Frontal cortex (tissue), 4 donors: ENCODE results near the gene HACD3. TPM values are rescaled to one million over a fixed set of nuclear protein-coding genes. Genes with fewer than 3 reads are reported as not detected.
"Not testable (repeated sequence)": the region's sequence is repeated elsewhere in the genome, so short reads cannot be mapped to it uniquely, and the experiment has no call there.

Source experiments
- DNase-seq, 2 donors: peaks; one replicate each; pipeline ENCODE4 v3.0.0; 2012; ENCODE audit warnings: low spot score in 2 of 2
- FAIRE-seq: peaks from 2 replicates; lab custom pipeline; 2012; peaks lifted over from hg19 to GRCh38; lab: Jason Lieb, UNC
- total RNA-seq: library from RNA; depleted of rRNA; stranded (reverse); fragments of >200 nt; gene quantifications from one replicate; pipeline ENCODE4 v1.2.3, GENCODE V29; 2014
- donor health status: control.
- donor health status: control.
- donor health status: control.

HACD3 gene
- total RNA-seq, 1 donor from 2014 or later = 128 TPM

GRCh38 chr15:65584241-65584640 is 54.0 kb downstream of the HACD3 start:
- no peak for DNase-seq
- FAIRE-seq = no peak

- DNase-seq (no peak), FAIRE-seq (no peak)
These were observed 56.8 kb downstream of the HACD3 start for GRCh38 chr15:65587094-65587493.

DNA sequence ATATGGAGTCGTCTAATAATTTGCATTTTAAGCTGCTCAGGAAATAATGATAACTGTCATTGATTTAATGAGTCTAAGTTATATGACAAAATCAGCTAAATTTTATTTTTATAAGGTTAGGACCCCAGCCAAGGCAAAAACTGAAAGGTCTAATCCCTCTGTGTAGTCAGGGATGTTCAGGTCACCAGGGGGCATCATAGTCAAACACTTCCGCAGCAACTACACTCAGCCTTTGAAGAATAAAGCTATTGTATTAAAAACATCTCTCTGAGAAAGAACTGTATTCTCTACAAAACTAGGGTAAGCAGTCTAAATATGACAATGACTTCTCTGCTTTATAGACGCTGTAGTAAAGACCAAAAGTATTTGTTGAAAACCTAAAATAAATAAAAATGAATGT is 65.7 kb downstream of the HACD3 start:
- DNase-seq = peak; percentile 28 to 39
- peak; percentile 98 for FAIRE-seq

- FAIRE-seq = no peak
- DNase-seq = no peak
These were observed 68.2 kb downstream of the HACD3 start for GRCh38 chr15:65598468-65598867.

DNA sequence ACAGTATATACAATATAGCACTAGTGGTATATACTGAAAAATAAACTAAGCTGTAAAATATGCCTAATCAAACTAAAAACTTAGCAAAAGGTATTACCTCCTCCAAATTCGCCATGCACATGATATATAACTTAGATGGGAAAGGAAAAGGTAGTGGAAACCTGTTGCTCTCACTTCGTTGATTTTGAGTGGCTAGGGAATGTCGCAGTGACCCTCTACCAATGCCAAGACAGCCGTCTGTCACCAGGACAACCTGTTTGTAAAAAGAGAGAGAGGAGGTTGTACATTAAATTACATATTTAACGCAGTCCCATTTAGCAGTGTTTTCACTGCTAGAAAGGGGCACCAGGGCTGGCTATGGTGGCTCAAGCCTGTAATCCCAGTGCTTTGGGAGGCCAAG is 69.4 kb downstream of the HACD3 start:
- FAIRE-seq (no peak), DNase-seq (no peak)

DNA sequence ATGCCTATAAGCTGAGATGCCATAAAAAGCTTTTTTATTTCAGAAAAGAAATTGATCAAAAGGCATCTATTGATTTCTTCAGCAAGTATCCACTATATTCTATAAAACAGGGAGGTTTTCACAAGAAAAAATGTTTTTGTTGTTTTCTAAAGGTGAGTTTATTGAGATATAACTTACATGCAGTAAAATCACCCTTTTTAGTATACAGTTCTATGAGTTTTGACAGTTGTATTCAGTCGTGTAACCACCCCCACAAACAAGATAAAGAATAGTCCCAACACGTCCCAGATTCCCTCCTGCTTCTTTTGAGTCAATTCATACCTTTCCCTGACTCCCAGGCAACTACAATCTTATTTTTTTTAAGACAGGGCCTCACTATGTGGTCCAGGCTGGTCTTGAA is 72.9 kb downstream of the HACD3 start:
- FAIRE-seq = no peak

DNA sequence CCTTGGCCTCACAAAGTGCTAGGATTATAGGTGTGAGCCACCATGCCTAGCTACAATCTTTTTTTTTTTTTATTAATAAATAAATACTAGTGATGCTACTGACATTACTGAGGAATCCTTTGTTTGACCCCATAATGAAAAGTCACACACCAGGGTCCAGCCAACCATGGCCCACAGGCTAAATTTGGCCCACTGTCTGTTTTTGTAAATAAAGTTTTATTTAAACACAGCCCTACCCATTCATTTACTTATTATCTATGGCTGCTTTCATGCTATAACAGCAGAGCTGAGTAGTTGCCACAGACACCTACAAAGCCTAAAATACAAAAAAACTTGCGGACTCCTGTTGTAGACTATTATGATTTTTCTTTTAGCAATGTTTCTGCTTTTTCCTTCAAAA is 73.3 kb downstream of the HACD3 start:
- DNase-seq (no peak), FAIRE-seq (no peak)

More for the DNA sequence above, 72.9 kb downstream of the HACD3 start:
- DNase-seq = no peak

DNA sequence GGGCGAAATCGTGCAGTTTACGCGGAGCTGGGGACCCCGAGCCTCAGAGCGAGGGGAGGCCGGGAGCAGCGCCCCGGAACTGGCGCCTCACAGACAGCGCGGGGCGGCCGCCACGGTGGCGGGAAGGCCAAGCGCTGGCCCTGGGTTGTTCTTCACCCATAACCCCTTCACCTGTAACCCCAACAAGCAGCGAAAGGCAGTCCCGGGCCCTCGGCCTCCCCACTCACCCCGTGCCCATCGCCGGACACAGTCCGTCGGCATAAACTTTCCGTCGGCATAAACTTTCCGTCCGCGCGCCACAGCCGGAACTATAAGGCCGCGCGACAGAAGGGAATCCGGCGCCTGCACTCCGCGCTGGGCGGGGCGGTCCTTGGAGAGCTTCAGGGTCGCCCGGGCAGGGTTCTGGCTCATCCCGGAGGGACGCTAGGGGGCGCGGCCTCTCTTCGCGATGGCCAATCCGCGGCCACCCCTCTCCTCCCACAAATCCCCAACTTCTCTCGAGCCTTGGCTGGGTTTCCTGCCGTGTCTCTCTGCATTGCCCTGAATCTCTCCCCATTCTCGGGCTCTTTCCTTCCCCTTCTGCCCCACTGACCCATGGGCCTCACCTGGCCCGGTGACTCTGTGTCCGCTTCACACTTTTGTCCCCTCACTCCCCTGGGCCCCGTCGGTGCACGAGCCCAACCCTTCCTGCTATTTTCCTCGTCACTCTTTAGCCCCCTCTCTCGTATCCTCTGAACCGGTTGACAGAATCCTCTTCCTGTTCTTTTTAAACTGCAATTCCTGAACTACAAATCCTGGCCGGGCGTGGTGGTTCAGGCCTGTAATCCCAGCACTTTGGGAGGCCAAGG is 80.8 kb downstream of the HACD3 start, which contains the start of gene INTS14:
INTS14 (minus strand) TSS at position 261 of the 848 bp plus-strand sequence. CDS start 3,751 bp downstream, outside the sequence.
- no peak for FAIRE-seq

DNA sequence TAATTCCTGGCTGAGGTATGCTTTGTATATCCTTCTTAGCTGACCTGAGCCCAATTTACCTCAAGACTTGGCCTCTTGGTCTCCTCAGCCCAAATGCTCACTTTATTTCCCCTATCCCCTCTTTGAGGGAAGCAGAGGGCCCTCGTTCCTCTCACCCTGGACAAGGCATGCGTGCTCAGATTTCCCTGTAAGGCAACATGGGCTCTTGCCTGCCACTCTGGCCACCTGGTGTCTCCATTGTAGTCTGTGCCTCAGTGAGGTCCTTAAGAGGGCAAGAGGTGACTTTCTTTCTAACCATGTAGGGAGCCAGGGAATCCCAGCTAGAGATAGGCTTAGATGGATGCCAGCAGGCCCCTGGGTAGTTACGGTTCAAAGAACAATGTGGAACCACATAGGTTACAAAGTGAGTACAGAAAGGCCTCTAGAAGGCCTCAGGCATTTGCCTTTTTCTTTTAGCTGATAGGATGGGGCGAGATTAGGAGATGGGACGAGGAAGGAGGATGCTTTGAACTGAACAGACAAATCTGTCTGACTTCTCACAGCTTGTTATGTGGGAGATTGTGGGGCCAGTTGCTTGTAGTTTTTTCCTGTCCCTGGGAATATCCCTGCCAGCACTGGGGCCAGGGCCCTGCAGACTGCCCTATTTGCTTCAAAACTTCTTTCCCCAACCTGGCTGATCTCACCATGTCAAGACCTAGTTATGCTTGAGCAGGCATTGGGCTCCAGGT is 81.8 kb downstream of the HACD3 start:
- DNase-seq (no peak), FAIRE-seq (no peak)

More for the DNA sequence above, 80.8 kb downstream of the HACD3 start, which contains the start of gene INTS14:
- DNase-seq = peak; percentile 90 to 95

GRCh38 chr15:65612616-65612946 is 82.3 kb downstream of the HACD3 start:
- FAIRE-seq (no peak), DNase-seq (no peak)

DNA sequence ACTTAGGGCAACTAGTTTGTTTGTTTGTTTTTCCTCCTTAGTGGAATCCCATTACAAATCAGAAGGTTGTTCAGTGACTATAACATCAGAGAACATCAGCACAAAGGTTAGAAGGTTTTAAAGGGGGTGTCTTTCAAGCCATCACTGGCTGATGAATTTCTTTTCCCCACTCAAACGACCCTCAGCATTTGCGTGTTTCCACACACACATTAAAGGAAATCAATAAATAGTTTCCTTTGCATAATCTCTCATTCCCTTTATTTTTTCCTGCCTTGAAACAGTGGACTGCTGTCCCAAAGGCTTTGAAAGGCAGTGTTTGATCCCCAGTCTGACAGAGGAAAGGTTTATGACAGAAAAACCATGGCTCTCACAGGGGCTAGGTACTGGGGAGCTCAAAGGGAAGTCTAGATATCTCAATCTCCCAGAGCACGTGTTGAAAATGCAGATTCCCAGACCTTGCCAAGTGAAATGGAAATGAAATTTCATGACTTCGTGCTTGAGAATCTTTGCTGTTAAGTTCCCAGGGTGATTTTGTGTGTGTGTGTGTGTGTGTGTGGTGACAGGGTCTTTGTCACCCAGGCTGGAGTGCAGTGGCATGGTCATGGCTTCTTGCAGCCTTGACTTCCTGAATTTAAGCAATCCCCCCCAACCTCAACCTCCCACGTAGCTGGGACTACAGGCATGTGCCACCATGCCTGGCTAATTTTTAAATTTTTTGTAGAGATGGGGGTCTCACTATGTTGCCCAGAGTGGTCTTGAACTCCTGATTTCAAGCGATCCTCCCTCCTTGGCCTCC is 82.9 kb downstream of the HACD3 start:
- no peak for DNase-seq
- no peak for FAIRE-seq

- not testable (repeated sequence) for FAIRE-seq, DNase-seq
These were observed 85.6 kb downstream of the HACD3 start for GRCh38 chr15:65615887-65616286.

GRCh38 chr15:65618560-65619109 is 88.4 kb downstream of the HACD3 start:
- DNase-seq (no peak), FAIRE-seq (no peak)

DNA sequence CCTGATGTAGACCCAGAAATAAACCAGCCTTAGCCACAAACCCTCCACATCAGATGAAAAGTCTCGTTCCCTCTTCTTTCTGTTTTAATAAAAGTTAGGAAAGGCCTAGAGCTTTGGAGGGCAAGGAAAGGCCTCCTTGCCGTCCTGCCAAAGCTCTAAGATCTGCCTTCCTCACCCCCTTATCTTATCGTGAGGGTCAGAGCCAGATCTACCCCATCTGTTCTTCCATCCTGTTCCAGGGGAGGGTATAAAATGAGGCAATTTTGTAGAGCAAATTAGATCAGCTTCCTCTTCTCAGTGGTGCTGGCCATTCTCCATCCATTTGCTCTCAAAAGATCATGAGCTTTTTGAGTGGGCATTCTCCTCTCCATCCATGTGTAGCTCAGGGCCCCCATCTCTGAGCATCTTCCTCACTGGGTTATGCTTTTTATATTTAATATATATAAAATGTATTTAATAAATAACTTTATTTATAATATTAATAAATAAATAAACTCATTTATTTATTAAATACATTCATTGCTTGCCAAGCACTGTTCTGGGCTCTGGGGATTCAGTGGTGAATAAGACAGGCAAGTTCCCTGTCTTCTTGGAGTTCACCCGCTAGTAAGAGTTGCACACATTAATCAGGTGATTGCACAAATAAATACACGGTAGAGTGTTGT is 89.5 kb downstream of the HACD3 start:
- no peak for DNase-seq
- no peak for FAIRE-seq

- FAIRE-seq = no peak
- no peak for DNase-seq
These were observed 90.6 kb downstream of the HACD3 start for GRCh38 chr15:65620833-65621232.

GRCh38 chr15:65621638-65622037 is 91.4 kb downstream of the HACD3 start, which contains the start of gene SLC24A1:
SLC24A1 (plus strand) TSS chr15:65621938; CDS start chr15:65624081, 2,143 bp downstream.
- no peak for DNase-seq
- no peak for FAIRE-seq

DNA sequence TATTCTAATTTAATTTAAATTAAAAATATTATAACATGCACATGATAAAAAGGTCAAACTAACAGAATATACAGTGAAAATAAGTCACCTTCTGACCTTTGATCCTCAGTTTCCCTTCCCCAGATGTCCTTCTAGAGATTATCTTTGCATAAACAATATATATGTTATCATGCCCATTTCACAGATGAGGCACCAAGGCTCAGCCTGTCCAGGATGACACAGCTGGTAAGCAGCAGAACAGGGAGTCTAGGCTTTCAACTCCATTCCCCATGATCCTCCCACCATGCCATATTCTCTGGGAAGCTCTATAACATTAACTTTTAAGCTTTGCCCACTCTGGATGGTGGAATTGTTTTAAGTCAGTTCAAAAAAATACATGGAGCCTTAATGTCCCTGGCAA is 92.8 kb downstream of the HACD3 start:
- no peak for FAIRE-seq
- no peak for DNase-seq

DNA sequence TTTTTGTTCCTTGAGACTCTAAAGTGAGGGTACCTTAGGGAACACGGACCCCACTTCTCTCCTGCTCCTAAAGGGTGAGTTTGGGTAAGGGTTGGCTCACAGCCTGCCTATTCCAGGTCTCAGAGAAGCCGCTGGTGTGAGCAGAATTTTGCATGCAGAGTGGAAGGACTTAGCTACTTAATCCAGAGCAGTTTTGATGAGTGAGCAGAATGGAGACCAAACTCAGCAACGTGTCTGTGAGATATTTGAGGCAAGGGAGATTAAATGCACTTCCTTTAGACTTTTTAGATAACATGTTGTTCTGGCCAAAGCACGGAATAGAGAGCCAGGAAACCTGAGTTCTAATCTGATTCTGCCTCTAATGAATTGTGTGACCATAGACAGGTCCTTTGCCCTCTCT is 96.6 kb downstream of the HACD3 start:
- DNase-seq (no peak), FAIRE-seq (no peak)
